Natural killer cell treated with Interleukin-12 subunit alpha and Interleukin-12 subunit beta and Interleukin-15 and Interleukin-18, amount 100 ng/mL, for 72 hours (primary cell): ENCODE measurements around the gene DDX20. TPM values are rescaled to one million over a fixed set of nuclear protein-coding genes. Genes with fewer than 3 reads are reported as not detected.

Experiments
- ATAC-seq, 2 donors: fragments of 150-1000 bp; cut with Tn5 transposase in 1 of 2; sonication (Bioruptor Pico), chemical (Tn5 transposase) in 1 of 2; 2 replicates each; pipeline ENCODE4 v1.10.0; 2021
- DNase-seq: peaks from one replicate; pipeline ENCODE4 v3.0.0; 2022; ENCODE audit warnings: low spot score
- H3K27ac Mint-ChIP-seq, 2 donors: 1 replicate in 1 of 2; 2 replicates in 1 of 2; pipeline ENCODE4 v1.8.0; 2022; ENCODE audit warnings: mixed read lengths in 2 of 2, mild to moderate bottlenecking in 1 of 2, moderate library complexity in 1 of 2
- H3K27me3 Mint-ChIP-seq, 2 donors: 1 replicate in 1 of 2; 2 replicates in 1 of 2; pipeline ENCODE4 v1.8.0; 2022; ENCODE audit warnings: mixed read lengths in 2 of 2
- H3K36me3 Mint-ChIP-seq: one replicate; pipeline ENCODE4 v1.8.0; 2022; ENCODE audit warnings: mixed read lengths
- H3K4me1 Mint-ChIP-seq, 2 donors: 1 replicate in 1 of 2; 2 replicates in 1 of 2; pipeline ENCODE4 v1.8.0; 2022; ENCODE audit warnings: low read depth in 2 of 2, mixed read lengths in 2 of 2, mild to moderate bottlenecking in 1 of 2
- H3K4me3 Mint-ChIP-seq: one replicate; pipeline ENCODE4 v1.8.0; 2022; ENCODE audit warnings: mixed read lengths
- H3K9me3 Mint-ChIP-seq: 2 replicates; pipeline ENCODE4 v1.8.0; 2022; ENCODE audit warnings: mixed read lengths
- total RNA-seq, 2 donors: library from RNA; stranded (reverse); gene quantifications; one replicate each; pipeline ENCODE4 v1.2.3, GENCODE V29; 2022

DDX20 gene
- total RNA-seq, 2 donors from 2014 or later, result 18.5 to 22.7 TPM

DNA sequence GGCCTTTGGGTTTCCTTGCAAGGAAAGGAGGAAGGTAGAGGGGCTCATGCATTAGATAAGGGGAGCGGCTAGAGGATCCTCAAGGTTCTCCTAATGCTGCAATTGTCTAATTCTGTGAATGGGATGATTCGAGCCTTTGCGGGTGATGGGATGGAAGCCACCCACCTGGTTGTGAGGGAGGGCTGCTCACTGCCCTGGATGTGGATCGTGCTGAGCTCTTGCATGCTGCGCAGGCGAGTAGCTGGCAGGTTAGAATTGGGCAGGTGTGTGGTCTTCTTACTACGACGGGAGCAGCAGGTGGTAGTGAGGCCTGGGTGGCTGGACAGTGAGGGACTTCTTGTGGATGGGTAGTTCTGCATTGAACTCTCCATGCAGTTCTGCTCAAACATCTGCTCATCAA lies 21.2 kb downstream of the DDX20 start:
- DNase-seq (no peak), ATAC-seq (no peak)
- H3K27me3 Mint-ChIP-seq, result peaks cover 7 to 10% of the 10 kb centered on the region in 2 donors
- H3K4me3 Mint-ChIP-seq, result no peak overlapping the region
- H3K36me3 Mint-ChIP-seq, result no peaks in the 10 kb centered on the region
- H3K4me1 Mint-ChIP-seq, result no peaks in the 10 kb centered on the region
- H3K27ac Mint-ChIP-seq, result no peak overlapping the region
- H3K9me3 Mint-ChIP-seq, result no peaks in the 10 kb centered on the region

DNA sequence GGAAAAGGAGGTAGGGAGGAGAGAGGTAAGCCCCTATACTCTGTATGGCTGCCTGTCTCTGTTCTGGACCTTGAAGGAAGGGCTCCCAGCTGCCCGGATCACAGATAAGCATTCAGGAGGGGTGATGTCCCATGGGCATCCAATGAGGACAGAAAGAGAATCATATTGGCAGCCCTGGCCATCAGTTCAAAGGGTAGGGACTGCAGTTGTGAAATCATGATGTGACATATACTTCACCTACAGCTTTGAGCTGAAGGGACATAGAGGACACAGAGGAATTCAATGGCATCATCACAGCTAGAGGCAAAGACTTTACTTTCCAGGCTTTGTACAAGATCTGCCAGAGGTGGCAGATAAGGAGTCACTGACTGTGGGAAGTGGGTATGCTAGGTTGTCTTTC lies 21.6 kb downstream of the DDX20 start:
- H3K27me3 Mint-ChIP-seq, result peaks cover 7 to 10% of the 10 kb centered on the region in 2 donors
- DNase-seq (no peak), ATAC-seq (no peak)
- no peaks in the 10 kb centered on the region for H3K36me3 Mint-ChIP-seq
- H3K4me3 Mint-ChIP-seq, result no peak overlapping the region
- H3K9me3 Mint-ChIP-seq, result no peaks in the 10 kb centered on the region
- H3K4me1 Mint-ChIP-seq, result no peaks in the 10 kb centered on the region
- H3K27ac Mint-ChIP-seq, result no peak overlapping the region

DNA sequence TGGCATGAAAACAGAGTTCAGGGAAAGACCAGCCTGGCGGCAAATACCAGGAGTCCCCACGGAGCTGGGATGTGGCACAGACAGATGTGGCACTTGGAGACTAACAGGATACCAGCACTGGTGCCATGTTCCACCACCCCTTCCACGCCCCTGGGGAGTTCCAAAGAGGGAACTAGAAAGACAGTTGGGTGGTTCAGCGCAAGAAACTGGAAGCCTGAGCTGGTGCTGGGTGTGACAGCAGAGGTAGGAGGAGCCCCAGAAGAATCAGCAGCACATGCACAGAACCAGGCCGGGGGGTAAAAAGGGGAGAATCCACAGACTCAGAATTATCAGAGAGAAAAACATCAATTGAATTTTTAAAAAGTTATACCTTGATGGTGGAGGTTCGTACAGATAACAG lies 22.4 kb downstream of the DDX20 start:
- Mint-ChIP-seq H3K27ac (no peak overlapping the region), H3K9me3 (no peaks in the 10 kb centered on the region), H3K4me1 (no peaks in the 10 kb centered on the region), H3K36me3 (no peaks in the 10 kb centered on the region), H3K27me3 (peaks cover 7 to 10% of the 10 kb centered on the region in 2 donors), H3K4me3 (no peak overlapping the region)
- ATAC-seq (no peak), DNase-seq (no peak)

DNA sequence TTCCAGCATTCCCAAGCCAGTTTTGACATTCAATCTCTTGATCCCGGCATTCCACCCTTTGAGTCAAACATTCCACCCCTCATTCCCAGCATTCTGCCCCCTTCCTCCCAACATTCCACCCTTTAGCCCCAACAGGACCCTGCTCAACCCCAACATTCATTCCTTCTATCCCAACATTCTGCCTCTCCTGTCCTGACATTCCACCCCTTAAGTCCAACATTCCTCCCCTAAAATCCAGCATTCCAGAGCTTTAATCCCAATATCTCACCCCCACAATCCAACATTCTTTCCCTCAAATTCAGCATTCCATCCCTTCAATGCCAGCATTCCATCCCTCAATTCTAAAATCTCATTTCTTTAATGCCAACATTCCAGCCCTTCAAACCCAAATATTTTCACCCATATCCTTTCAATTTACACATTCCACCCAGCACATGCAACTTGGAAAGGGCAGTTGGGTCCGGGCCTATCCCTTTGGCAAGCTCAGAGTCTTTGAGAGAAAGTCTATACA lies 22.9 kb downstream of the DDX20 start:
- ATAC-seq, result no peak

DNA sequence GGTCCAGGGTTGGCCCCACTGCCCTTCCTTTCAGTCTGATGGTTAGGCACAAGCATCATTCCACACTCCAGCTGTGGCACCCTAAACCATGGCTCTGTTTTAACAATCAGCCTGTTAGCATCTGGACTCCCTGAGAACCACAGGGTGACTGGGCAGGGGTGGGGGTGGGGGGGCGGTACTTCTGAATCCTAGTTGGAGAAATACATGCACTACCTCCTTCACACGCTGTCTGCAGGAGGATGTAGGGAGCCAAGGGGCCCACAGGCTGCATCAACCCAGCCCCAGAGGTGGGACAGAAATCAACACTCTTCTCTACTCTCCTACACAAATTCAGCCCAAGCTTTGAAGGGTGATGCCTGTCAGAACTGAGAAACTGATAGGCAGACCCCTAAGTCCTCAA lies 23.8 kb downstream of the DDX20 start:
- no peaks in the 10 kb centered on the region for H3K4me1 Mint-ChIP-seq
- no peak overlapping the region for H3K4me3 Mint-ChIP-seq
- H3K27ac Mint-ChIP-seq, result no peak overlapping the region
- H3K9me3 Mint-ChIP-seq, result no peaks in the 10 kb centered on the region
- DNase-seq (no peak), ATAC-seq (no peak)
- H3K27me3 Mint-ChIP-seq, result peaks cover 7 to 10% of the 10 kb centered on the region in 2 donors
- H3K36me3 Mint-ChIP-seq, result no peaks in the 10 kb centered on the region

More for the DNA sequence above, 22.9 kb downstream of the DDX20 start:
- Mint-ChIP-seq H3K9me3 (no peaks in the 10 kb centered on the region), H3K27ac (no peak overlapping the region), H3K4me1 (no peaks in the 10 kb centered on the region), H3K36me3 (no peaks in the 10 kb centered on the region), H3K27me3 (peaks cover 7 to 10% of the 10 kb centered on the region in 2 donors), H3K4me3 (no peak overlapping the region)
- DNase-seq, result no peak

DNA sequence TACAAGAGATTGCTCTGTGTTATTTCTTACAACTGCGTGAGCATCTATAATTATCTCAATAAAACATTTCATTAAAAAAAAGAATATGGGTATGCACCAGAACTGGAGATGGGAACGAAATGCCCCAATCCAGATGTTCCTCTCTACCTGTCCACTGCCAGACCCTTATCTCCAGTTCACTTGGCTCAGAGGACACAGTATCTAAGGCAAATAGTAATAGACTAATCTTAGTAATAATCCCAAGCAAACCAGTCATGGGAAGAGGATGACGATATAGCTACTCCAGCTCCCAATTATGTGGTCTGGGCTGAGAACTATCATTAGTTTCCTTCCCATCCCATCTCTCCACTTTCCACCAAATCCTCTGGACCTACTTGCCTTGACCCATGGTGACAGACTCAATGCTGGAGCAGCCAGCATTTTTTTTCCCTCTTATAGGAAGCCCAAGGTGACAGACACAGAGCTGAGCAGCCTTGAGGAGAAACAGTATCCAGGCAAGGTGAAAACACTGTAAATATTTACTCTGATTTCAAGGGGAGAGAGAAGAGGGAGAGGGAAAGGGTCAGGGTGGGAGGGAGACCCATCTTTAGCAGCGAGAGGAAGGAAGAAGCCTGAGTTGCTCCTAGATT lies 28.7 kb downstream of the DDX20 start:
- no peak overlapping the region for H3K4me3 Mint-ChIP-seq
- peaks cover 0 to 5% of the 10 kb centered on the region in 2 donors for H3K4me1 Mint-ChIP-seq
- H3K27ac Mint-ChIP-seq, result no peak overlapping the region
- ATAC-seq, result no peak
- peaks cover 8 to 14% of the 10 kb centered on the region in 2 donors for H3K27me3 Mint-ChIP-seq
- no peaks in the 10 kb centered on the region for H3K9me3 Mint-ChIP-seq
- H3K36me3 Mint-ChIP-seq, result no peaks in the 10 kb centered on the region
- DNase-seq, result no peak

DNA sequence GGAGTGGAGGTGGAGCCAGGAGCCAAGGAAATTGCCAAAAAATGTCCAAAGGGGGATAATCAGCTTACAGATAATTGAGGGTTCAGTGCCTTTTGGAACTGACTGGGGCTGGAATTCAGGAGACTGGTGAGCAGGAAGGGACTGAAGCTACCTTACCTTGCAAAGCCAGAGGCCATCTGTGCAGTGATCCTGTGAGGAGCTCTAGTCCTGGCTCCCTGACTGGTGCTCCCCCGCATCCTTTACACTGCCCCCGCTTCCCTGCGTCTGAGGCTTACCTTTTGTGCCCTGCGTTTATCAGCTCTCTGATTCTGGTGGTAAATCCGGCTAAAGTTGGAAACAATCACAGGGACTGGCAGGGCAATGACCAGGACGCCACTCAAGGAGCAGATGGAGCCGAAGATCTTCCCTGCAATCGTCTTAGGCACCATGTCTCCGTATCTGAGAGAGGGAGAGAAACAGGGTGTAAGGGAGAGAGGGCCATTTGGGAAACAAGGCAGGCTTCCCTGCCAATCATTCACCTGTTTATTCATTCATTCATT lies 31.0 kb downstream of the DDX20 start:
- DNase-seq (no peak), ATAC-seq (no peak)
- Mint-ChIP-seq H3K36me3 (no peaks in the 10 kb centered on the region), H3K27ac (no peak overlapping the region), H3K9me3 (no peaks in the 10 kb centered on the region), H3K4me1 (peaks cover 0 to 5% of the 10 kb centered on the region in 2 donors), H3K4me3 (no peak overlapping the region), H3K27me3 (peaks cover 9 to 29% of the 10 kb centered on the region in 2 donors)

DNA sequence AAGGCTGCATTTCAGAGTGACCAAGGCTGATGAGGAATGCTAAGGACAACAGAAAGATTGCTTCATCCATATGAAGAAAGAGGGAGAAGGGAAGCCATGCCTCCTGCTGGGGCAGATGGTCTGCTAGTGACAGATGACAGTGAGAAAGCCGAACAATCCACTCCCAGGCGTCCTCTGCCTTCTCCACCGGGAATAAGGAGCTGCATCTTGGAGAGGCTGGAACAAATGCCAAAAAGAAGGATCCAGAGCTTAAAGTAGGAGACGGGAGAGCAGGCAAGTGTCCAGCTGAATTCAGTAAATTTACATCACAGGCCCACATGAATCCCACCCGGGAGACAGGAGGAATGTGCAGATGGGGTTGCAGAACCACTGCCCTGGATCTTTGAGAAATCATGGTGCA lies 33.4 kb downstream of the DDX20 start:
- H3K4me3 Mint-ChIP-seq, result no peak overlapping the region
- no peaks in the 10 kb centered on the region for H3K36me3 Mint-ChIP-seq
- ATAC-seq (no peak), DNase-seq (no peak)
- no peaks in the 10 kb centered on the region for H3K9me3 Mint-ChIP-seq
- peaks cover 0 to 5% of the 10 kb centered on the region in 2 donors for H3K4me1 Mint-ChIP-seq
- peaks cover 16 to 34% of the 10 kb centered on the region in 2 donors for H3K27me3 Mint-ChIP-seq
- no peak overlapping the region for H3K27ac Mint-ChIP-seq

DNA sequence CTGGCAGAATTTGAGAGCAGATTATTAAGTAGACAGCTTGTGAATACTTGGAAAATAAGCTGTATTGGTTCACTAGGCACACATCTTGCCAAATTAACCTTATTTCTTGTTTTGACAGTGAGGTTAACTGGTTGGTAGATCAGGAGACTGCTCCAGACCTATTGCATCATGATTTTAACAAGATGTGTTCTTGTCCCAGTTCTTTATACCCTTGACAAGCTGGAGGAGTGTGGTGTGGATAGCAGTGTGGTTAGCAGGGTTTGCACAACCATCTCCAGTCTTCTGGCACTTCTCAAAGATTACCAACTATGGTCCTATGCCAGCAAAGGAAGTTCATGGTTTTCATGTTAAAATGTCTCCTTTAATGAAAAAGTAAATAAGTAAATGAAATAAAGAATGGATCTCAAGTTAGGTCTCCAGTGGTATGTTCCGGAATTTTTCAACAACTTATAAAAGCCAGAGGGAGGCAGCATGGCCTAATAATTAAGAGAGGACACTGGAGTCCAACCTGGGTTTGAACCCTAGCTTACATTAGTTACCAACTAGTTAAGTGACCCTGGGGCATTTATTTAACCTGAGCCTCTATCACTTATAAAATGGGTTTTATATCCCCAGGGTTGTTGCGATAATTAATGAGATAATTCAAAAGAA lies 34.1 kb downstream of the DDX20 start:
- no peaks in the 10 kb centered on the region for H3K36me3 Mint-ChIP-seq
- peaks cover 0 to 5% of the 10 kb centered on the region in 2 donors for H3K4me1 Mint-ChIP-seq
- ATAC-seq (peak in 1 of 2 donors; percentile 56), DNase-seq (no peak)
- H3K27me3 Mint-ChIP-seq, result peaks cover 16 to 34% of the 10 kb centered on the region in 2 donors
- H3K9me3 Mint-ChIP-seq, result no peaks in the 10 kb centered on the region
- H3K27ac Mint-ChIP-seq, result no peak overlapping the region
- no peak overlapping the region for H3K4me3 Mint-ChIP-seq

DNA sequence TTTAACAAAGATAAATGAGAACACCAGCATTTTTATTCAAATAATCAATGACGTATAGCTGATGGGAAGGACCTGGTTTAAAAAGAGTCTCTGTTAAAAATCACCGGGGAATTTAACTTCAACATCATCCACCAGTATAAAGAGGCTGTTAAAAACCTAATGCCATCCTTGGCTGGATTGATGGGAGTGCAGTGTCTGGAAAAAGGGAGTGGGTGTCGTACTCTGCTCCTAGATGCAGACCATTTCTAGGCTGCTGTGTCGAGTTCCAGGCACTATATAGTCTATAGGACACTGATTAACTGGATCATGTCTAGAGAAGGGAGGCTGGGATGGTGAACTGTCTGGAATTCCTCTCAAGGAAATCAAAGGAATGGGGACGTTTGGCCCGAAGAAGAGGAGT lies 36.1 kb downstream of the DDX20 start:
- DNase-seq (no peak), ATAC-seq (no peak)
- H3K36me3 Mint-ChIP-seq, result no peaks in the 10 kb centered on the region
- H3K27me3 Mint-ChIP-seq, result peaks cover 14 to 27% of the 10 kb centered on the region in 2 donors
- no peaks in the 10 kb centered on the region for H3K9me3 Mint-ChIP-seq
- H3K4me1 Mint-ChIP-seq, result peaks cover 0 to 5% of the 10 kb centered on the region in 2 donors
- H3K4me3 Mint-ChIP-seq, result no peak overlapping the region
- H3K27ac Mint-ChIP-seq, result no peak overlapping the region

DNA sequence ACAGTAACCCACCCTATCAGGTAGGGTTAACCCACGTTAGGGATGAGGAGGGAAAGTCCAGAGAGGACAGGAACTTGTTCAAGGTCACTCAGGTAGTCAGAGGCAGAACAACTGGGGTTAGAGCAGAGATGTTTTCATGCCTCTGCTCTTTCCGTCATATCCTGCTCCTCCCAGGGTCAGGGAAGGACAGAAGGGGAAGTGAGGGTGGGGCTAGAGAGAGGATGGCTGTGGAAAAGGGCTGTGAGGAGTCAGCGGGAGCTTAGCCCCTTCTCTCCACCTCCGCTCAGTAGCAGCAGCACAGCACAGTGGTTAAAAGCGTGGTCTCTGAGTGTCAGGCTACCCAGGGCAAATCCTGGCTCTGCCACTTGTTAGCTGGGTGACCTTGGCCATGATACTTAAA lies 36.5 kb downstream of the DDX20 start:
- peaks cover 0 to 5% of the 10 kb centered on the region in 2 donors for H3K4me1 Mint-ChIP-seq
- no peaks in the 10 kb centered on the region for H3K9me3 Mint-ChIP-seq
- no peaks in the 10 kb centered on the region for H3K36me3 Mint-ChIP-seq
- peaks cover 14 to 27% of the 10 kb centered on the region in 2 donors for H3K27me3 Mint-ChIP-seq
- ATAC-seq (no peak), DNase-seq (no peak)
- H3K4me3 Mint-ChIP-seq, result no peak overlapping the region
- H3K27ac Mint-ChIP-seq, result no peak overlapping the region

DNA sequence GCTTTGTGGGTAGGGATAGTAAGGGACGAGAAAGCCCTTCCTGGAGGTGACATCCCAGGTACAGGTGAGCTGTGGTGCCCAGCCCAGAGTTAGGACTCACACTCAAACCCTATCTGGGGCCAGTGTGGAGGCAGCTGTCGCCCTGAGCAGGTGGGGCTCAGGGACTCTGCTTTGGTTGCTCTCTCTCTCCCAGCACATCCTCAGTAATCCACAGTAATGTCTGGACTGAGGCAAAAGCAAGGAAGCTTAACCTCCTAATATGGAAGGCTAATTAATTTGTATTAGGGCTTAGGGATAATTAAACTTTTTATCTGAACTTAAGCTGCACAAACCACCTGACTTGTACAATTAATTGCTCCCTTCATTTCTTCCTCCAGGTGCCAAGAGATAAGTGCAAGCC lies 38.2 kb downstream of the DDX20 start:
- Mint-ChIP-seq H3K36me3 (no peaks in the 10 kb centered on the region), H3K27ac (no peak overlapping the region), H3K4me3 (no peak overlapping the region), H3K4me1 (peaks cover 0 to 4% of the 10 kb centered on the region in 2 donors), H3K9me3 (no peaks in the 10 kb centered on the region), H3K27me3 (peaks cover 13 to 25% of the 10 kb centered on the region in 2 donors)
- ATAC-seq (no peak), DNase-seq (no peak)

DNA sequence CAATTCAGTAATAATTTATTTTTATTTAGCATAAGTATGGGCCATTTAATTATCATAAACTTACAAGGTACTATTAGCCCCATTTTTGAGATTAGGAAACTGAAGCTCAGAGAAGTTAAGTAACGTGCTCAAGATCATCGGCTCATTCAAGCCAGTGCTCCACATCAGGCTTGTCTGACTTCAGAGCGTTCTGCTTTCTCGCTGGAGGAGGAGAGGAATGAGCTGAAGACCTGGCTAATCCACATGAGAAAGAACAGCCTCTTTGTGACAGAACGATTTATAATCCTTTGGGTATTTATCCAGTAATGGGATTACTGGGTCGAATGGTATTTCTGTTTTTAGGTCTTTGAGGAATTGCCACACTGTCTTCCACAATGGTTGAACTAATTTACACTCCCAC lies 39.7 kb downstream of the DDX20 start:
- DNase-seq (no peak), ATAC-seq (no peak)
- Mint-ChIP-seq H3K9me3 (no peaks in the 10 kb centered on the region), H3K27me3 (peaks cover 13 to 25% of the 10 kb centered on the region in 2 donors), H3K4me3 (no peak overlapping the region), H3K27ac (no peak overlapping the region), H3K36me3 (no peaks in the 10 kb centered on the region), H3K4me1 (no peaks in the 10 kb centered on the region)

DNA sequence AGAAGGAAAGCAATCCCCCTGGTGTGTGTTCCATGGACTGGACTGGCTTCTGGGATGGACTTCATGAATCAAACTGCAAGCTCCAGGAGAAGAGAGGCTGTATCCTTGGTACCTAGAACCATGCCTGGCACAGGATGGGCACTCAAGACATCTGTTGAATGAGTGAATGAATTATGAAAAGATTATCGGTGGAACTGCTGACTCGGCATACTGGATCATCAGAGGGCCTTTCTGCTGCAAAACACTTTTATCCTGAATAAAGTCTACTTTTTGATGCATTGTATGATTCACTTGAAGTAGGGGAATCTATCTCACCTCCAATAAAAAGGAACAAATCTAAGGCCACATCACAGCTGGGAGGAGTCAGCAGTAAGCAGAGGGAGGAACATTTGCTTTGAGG lies 42.9 kb downstream of the DDX20 start:
- H3K27ac Mint-ChIP-seq, result no peak overlapping the region
- DNase-seq (no peak), ATAC-seq (no peak)
- H3K27me3 Mint-ChIP-seq, result peaks cover 3 to 6% of the 10 kb centered on the region in 2 donors
- no peaks in the 10 kb centered on the region for H3K4me1 Mint-ChIP-seq
- no peak overlapping the region for H3K4me3 Mint-ChIP-seq
- no peaks in the 10 kb centered on the region for H3K36me3 Mint-ChIP-seq
- H3K9me3 Mint-ChIP-seq, result no peaks in the 10 kb centered on the region
